GM19395 (cell line): Measurements from ENCODE around the gene VAMP1.

ENCODE experiments used
- ATAC-seq: cut with Tn5 transposase; IDR thresholded peaks from one replicate; pipeline ENCODE4 v1.9.1; 2021; ENCODE audit warnings: mild to moderate bottlenecking, moderate library complexity; ENCODE audit not compliant: unreplicated experiment

Gene VAMP1

DNA sequence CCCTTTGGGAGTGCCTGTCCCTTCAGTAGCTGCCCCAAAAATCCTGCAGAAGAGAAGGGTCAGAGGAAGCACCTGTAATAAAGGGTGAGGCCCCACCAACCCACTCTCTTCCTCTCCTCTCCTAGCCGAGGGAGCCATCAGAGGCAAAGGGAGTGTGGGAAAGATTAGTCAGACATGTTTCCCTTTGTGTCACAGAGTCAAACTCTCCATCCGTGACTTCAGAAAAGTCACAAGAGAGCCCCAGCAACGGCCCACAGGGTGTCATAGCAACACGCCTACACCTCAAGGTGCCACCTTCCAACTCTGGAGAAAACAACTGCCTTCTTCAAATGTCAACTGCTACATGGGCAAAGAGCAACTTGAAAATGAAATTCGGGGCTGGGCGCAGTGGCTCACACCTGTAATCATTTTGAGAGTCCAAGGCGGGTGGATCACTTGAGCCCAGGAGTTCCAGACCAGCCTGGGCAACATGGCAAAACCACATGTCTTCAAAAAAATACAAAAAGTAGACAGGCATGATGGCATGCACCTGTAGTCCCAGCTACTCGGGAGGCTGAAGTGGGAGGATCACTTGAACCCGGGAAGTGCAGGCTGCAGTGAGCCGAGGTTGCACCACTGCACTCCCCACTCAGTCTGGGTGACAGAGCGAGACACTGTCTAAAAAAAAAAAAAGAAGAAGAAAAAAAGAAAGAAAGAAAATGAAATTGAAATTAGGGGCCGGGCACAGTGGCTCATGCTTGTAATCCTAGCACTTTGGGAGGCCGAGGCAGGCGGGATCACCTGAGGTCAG is 43.4 kb downstream of the VAMP1 start:
- ATAC-seq: peak; percentile 67

DNA sequence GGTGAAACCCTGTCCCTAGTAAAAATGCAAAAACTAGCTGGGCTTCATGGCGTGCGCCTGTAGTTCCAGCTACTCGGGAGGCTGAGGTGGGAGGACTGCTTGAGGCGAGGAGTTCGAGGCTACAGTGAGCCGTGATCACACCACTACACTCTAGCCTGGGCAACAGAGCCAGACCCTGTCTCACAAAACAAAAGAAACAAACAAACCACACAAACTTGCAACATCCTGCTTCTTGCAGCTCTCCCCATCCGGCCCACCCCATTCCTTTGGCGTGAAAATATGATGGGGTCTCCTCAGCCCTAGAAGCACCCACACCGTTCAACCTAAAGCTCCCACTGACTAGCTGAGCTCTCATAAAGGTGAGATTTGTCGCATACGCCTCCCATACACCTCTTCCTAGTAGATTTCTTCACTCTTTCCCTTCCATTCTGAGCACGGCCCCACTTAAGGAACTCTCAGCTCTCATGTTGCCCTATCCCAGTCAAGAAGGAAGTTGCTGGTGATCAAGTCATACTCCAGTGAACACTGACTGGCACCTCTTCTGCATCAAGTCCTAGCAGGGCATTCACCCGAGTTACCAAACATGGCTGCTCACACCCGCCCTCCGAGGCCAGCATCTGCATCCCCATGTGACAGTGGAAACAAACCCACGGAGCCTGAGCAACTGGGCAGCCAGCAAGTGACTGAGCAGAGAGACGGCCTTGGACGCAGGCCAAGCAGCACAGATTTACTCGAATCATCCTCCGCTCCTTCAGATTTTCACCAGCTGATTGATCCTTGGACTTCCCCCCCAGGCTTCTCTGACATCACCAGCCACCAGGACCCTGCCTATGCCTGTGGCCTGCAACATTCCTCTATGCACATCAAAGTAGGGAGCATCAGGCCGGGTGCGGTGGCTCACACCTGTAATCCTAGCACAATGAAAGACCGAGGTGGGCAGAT is 44.6 kb downstream of the VAMP1 start:
- no peak for ATAC-seq

DNA sequence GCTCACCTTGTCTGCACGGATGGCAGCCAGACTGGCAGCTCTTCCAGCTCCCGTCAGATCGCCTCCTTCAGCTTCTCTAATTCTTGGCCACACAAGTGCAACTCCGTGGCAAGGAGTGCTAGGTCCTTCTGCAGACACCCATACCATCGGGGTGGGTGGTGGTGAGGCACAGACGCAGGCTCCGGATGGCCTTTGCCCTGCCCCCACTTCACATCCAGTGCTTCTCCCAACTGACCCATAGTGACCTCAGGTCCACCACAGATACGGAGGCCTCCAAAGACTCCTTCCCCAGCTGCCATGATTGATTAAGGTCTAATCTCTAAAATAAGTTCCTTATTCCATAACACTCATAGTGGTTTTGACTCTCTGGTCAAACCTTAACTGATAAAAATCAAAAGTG is 45.6 kb downstream of the VAMP1 start:
- no peak for ATAC-seq

DNA sequence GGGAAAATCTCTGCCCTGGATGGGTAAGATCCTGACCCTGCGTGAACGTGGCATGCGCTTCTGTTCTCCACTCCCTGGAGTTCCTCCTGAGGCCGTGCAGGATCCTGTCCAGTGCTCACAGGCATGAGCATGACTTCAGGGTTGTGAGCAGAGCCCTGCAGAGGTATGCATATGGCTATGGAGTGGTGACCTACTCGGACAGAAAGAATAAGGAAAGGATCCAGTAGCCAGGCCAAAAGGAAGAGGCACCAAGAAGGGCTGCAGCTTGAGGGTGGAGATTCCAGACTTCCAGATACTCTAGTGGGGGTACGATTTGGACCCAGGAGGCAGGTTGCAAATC is 46.5 kb downstream of the VAMP1 start:
- ATAC-seq: no peak

DNA sequence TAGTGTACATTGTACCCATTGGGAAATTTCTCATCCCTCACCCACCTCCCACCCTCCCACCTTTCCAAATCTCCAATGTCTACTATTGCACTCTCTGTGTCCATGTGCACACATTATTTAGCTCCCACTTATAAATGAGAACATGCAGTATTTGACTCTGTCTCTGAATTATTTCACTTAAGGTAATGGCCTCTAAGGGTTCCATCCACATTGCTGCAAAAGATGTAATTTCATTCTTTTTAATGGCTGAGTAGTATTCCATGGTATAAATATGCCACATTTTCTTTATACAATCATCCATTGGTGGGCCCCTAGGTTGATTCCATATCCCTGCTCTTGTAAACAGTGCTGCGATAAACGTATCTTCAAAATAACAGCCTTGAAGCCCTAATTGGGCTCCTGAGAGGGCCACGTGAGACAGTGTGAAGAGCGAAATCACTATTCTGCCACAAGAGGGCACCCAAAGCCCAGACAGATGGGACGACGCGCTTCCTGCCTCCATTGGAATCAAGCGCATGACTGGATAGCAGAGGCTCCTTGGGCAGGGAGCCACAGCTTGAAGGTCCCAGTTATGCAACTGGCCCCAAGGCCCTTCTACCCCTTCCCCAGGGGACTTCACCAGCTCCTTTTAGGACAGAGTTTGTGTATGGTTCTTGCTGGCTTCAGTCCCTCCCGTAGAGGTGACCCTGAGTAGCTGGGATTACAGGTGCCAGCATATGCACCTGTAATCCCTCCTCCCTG is 47.0 kb downstream of the VAMP1 start:
- ATAC-seq: peak; percentile 57

DNA sequence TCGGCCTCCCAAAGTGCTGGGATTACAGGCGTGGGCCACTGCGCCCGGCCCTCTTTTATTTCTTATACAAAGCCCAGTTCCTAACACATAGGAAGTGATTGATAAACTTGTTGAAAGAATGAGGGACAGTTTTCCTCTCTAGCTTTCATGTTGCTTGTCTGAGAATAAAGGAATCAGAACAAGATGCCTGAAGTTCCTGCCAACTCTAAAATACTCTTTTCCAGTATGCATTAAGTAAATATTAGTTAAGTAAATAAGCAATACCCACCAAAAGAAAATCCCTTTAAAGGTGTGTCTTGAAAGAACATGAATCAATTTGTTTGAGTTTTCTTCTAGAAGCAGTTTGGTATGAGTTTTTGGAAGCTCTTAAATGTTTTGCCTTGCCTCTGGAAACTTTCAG is 50.1 kb downstream of the VAMP1 start:
- no peak for ATAC-seq

DNA sequence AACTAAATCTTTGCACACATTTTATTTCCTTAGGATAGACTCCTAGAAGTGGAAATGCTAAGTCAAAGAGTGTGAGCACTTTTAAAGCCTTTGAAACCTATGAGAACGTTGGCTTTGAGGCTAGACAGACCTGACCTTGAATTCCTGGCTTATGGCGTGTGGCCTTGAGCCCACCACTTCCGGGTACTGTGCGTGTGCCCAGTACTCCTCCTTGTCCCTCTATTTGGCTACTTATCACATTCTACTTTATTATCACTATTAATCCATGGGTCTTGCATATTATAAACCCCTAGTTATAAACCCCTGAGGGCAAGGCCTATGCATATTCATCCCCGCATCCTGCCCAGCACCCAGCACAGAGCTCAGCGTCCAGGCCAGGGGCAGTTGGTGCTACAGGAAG is 51.7 kb downstream of the VAMP1 start:
- no peak for ATAC-seq

DNA sequence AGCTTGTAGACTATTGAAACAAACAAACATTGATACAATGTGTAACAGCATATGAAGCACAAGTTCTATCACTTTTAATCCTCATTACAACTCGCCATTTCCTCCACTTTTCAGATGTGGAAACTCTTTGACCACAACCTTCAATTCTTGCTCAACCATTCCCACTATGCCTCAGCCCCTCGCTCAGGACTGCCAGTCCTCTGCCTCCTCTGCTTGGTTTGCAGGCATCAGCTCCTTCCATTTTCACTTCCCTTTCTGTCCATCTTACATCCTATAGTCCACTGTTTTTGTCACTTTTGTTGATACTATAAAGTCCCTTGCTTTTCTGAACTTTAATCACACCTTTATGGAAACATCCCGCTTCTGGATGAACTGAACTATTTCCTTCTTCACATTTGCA is 53.9 kb downstream of the VAMP1 start:
- ATAC-seq: no peak
